ENCODE results near the gene SET.

The SET gene

DNA sequence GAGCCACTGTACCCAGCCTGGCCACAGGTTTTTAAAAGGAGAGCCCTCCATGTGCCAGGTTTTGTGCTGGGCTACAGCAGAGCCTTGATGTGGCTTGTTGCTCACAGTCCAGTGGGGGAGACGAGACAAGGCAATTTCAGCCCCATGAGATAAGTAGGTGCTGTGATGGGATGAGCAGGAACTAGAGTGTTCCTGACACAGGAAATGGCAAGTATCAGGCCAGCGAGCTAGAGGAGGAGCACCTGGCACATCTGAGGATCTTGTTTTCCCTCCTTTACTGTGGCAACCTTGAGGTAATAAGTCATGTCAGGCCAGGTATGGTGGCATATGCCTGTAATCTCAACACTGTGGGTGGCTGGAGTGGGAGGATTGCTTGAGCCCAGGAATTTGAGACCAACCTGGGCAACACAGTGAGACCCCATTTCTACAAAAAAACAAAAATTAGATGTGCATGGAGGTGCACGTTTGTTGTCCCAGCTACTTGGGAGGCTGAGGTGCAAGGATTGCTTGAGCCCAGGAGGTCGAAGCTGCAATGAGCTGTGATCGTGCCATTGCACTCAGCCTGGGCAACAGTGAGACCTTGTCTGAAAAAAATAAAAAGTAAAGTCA, 38.7 kb downstream of the SET start:
- Histone ChIP-seq H2BK15ac (replicated peaks; ENCODE audit: low read depth) (no peak overlapping the region), H3K27ac (ENCODE audit: low read depth, low read length) (no peak overlapping the region), H3K79me1 (ENCODE audit: low read length) (peaks cover 2% of the 10 kb centered on the region)

DNA sequence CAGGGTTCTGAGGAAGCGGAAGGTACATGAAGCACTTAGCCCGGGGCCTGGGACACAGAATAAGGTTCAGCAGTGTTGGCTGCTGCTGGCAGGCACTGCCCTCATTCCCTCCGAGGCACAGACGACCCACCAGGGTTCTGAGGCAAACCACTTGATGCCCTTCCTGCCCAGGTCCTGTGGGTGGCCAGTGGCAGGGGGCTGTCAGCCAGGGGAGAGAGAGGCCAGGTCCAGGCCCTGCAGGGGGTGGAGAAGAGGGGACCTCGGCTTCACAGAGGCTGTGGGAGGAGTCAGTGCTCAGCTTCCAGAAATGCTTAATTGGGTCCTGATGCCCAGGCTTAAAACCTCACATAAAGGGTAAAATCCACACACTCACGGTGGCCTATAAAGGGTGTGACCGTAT, 39.3 kb downstream of the SET start:
- Histone ChIP-seq H3K4me3 (ENCODE audit: low read length) (no peak overlapping the region), H2BK15ac (replicated peaks; ENCODE audit: low read depth) (no peak overlapping the region), H4K5ac (ENCODE audit: low read length) (no peak overlapping the region), H3K79me2 (ENCODE audit: control insufficient read depth, insufficient read depth, low read length) (no peaks in the 10 kb centered on the region), H2BK120ac (ENCODE audit: low read depth, low read length) (no peak overlapping the region), H4K8ac (ENCODE audit: low read depth, low read length) (no peak overlapping the region), H3K18ac (ENCODE audit: low read length) (no peak overlapping the region), H3K27ac (ENCODE audit: low read depth, low read length) (no peak overlapping the region), H3K36me3 (ENCODE audit: control insufficient read depth, insufficient read depth, low read length) (no peaks in the 10 kb centered on the region), H3K9ac (ENCODE audit: low read length) (no peak overlapping the region), H3K23ac (ENCODE audit: low read length) (no peak overlapping the region), H2BK5ac (ENCODE audit: low read length) (no peak overlapping the region), H3K56ac (ENCODE audit: low read length) (no peak overlapping the region), H3K79me1 (ENCODE audit: low read length) (peaks cover 2% of the 10 kb centered on the region), H3K4me1 (ENCODE audit: control insufficient read depth, low read depth, low read length) (peaks cover 2% of the 10 kb centered on the region), H3K4me2 (ENCODE audit: low read length) (no peak overlapping the region), H3K4ac (ENCODE audit: low read depth, low read length) (no peak overlapping the region), H2AK5ac (ENCODE audit: low read length) (no peak overlapping the region), H3K27me3 (ENCODE audit: insufficient read depth, low read length, poor library complexity) (no peaks in the 10 kb centered on the region)
- no peak for DNase-seq
- no CpG with 5 or more reads among the region's 7 CpGs for WGBS (ENCODE audit: extremely low coverage, insufficient coverage, low lambda C conversion rate)

More for the DNA sequence above, 38.7 kb downstream of the SET start:
- WGBS (ENCODE audit: extremely low coverage, insufficient coverage, low lambda C conversion rate): no CpG with 5 or more reads among the region's 5 CpGs
- H3K79me2 ChIP-seq (ENCODE audit: control insufficient read depth, insufficient read depth, low read length): no peaks in the 10 kb centered on the region
- H3K18ac ChIP-seq (ENCODE audit: low read length): no peak overlapping the region
- no peak overlapping the region for H3K4ac ChIP-seq (ENCODE audit: low read depth, low read length)
- no peaks in the 10 kb centered on the region for H3K27me3 ChIP-seq (ENCODE audit: insufficient read depth, low read length, poor library complexity)
- no peak overlapping the region for H2BK120ac ChIP-seq (ENCODE audit: low read depth, low read length)
- no peak overlapping the region for H3K4me3 ChIP-seq (ENCODE audit: low read length)
- DNase-seq: peak; percentile 33
- H4K8ac ChIP-seq (ENCODE audit: low read depth, low read length): no peak overlapping the region
- H3K9ac ChIP-seq (ENCODE audit: low read length): no peak overlapping the region
- H3K23ac ChIP-seq (ENCODE audit: low read length): no peak overlapping the region
- no peak overlapping the region for H4K5ac ChIP-seq (ENCODE audit: low read length)
- H3K4me2 ChIP-seq (ENCODE audit: low read length): no peak overlapping the region
- H3K36me3 ChIP-seq (ENCODE audit: control insufficient read depth, insufficient read depth, low read length): no peaks in the 10 kb centered on the region
- H2AK5ac ChIP-seq (ENCODE audit: low read length): no peak overlapping the region
- H3K56ac ChIP-seq (ENCODE audit: low read length): no peak overlapping the region
- peaks cover 5% of the 10 kb centered on the region for H3K4me1 ChIP-seq (ENCODE audit: control insufficient read depth, low read depth, low read length)
- H2BK5ac ChIP-seq (ENCODE audit: low read length): no peak overlapping the region

DNA sequence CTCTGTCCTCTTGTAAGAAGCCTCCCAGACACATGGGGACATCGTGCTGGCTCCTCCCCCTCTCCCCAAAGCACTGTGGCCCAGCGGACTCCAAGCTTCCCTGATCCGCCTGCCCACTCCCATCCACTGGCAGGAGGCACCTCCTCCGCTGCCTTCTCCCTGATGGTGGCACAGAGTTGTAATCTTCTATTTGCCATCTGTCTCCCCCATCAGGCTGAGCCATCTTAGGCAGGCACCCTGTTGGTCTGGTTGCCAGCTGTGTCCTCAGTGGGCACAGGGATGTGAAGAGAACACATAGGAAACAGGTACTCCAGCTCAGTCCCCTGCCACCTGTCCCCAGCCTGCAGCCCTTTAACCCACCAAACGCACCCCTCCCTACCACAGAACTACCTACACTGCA, 40.3 kb downstream of the SET start:
- Histone ChIP-seq H3K4me2 (ENCODE audit: low read length) (no peak overlapping the region), H2BK120ac (ENCODE audit: low read depth, low read length) (no peak overlapping the region), H3K56ac (ENCODE audit: low read length) (no peak overlapping the region), H3K4me1 (ENCODE audit: control insufficient read depth, low read depth, low read length) (peaks cover 2% of the 10 kb centered on the region), H3K79me2 (ENCODE audit: control insufficient read depth, insufficient read depth, low read length) (no peaks in the 10 kb centered on the region), H3K4me3 (ENCODE audit: low read length) (no peak overlapping the region), H4K8ac (ENCODE audit: low read depth, low read length) (no peak overlapping the region), H2BK15ac (replicated peaks; ENCODE audit: low read depth) (no peak overlapping the region), H3K27ac (ENCODE audit: low read depth, low read length) (no peak overlapping the region), H2AK5ac (ENCODE audit: low read length) (no peak overlapping the region), H3K23ac (ENCODE audit: low read length) (no peak overlapping the region), H3K18ac (ENCODE audit: low read length) (no peak overlapping the region), H3K79me1 (ENCODE audit: low read length) (no peaks in the 10 kb centered on the region), H4K5ac (ENCODE audit: low read length) (no peak overlapping the region), H3K4ac (ENCODE audit: low read depth, low read length) (no peak overlapping the region), H3K36me3 (ENCODE audit: control insufficient read depth, insufficient read depth, low read length) (no peaks in the 10 kb centered on the region), H3K9ac (ENCODE audit: low read length) (no peak overlapping the region), H2BK5ac (ENCODE audit: low read length) (no peak overlapping the region), H3K27me3 (ENCODE audit: insufficient read depth, low read length, poor library complexity) (no peaks in the 10 kb centered on the region)
- no CpG with 5 or more reads among the region's 5 CpGs for WGBS (ENCODE audit: extremely low coverage, insufficient coverage, low lambda C conversion rate)
- DNase-seq: no peak

DNA sequence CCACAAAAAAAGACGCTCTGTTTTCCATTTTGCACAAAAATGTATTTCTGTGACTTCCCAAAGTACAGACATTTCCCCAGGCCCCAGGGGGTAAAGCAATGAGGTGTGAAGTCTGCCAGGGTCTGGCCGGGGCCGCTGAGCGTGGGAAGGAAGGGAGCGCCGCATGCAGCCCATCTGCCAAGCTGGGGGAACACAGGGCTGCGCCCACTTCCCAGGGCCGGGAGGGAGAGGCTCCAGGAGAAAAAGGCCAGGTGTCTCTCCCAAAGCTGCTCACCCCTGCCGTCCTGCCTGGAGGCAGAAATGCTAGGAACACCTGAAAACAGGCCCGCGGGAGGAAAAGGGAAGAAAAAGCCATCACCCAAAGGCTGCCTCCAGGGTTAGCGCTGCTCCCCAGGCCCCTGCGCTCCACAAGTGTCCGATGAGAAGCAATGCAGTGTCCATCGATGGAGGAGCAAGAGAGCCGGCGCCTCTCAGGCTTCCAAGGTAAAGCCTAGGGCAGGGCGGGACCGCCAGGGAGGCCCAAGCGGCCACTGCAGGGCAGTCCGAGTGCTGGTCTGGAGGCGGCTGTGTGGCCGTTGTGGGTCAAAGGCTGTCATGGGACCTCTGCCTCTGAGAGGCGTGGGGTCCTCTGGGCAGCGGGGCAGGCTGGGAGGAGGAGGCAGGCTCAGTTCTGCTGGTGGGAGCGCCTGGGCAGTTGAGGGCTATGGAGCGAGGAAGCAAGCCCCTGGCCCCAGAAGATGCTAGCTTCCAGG, 40.9 kb downstream of the SET start:
- DNase-seq: no peak
- H2BK120ac ChIP-seq (ENCODE audit: low read depth, low read length): no peak overlapping the region
- H4K5ac ChIP-seq (ENCODE audit: low read length): no peak overlapping the region
- H3K23ac ChIP-seq (ENCODE audit: low read length): no peak overlapping the region
- no peak overlapping the region for H4K8ac ChIP-seq (ENCODE audit: low read depth, low read length)
- no peak overlapping the region for H3K18ac ChIP-seq (ENCODE audit: low read length)
- no peak overlapping the region for H3K4me2 ChIP-seq (ENCODE audit: low read length)
- no peaks in the 10 kb centered on the region for H3K79me2 ChIP-seq (ENCODE audit: control insufficient read depth, insufficient read depth, low read length)
- no peak overlapping the region for H3K4ac ChIP-seq (ENCODE audit: low read depth, low read length)
- H3K4me1 ChIP-seq (ENCODE audit: control insufficient read depth, low read depth, low read length): no peaks in the 10 kb centered on the region
- H3K4me3 ChIP-seq (ENCODE audit: low read length): no peak overlapping the region
- H3K36me3 ChIP-seq (ENCODE audit: control insufficient read depth, insufficient read depth, low read length): no peaks in the 10 kb centered on the region
- H2BK5ac ChIP-seq (ENCODE audit: low read length): no peak overlapping the region
- H2BK15ac ChIP-seq (replicated peaks; ENCODE audit: low read depth): no peak overlapping the region
- no CpG with 5 or more reads among the region's 27 CpGs for WGBS (ENCODE audit: extremely low coverage, insufficient coverage, low lambda C conversion rate)
- no peaks in the 10 kb centered on the region for H3K79me1 ChIP-seq (ENCODE audit: low read length)
- H3K9ac ChIP-seq (ENCODE audit: low read length): no peak overlapping the region
- H3K27me3 ChIP-seq (ENCODE audit: insufficient read depth, low read length, poor library complexity): no peaks in the 10 kb centered on the region
- H2AK5ac ChIP-seq (ENCODE audit: low read length): no peak overlapping the region
- H3K56ac ChIP-seq (ENCODE audit: low read length): peak overlapping the region; percentile 7
- H3K27ac ChIP-seq (ENCODE audit: low read depth, low read length): no peak overlapping the region

DNA sequence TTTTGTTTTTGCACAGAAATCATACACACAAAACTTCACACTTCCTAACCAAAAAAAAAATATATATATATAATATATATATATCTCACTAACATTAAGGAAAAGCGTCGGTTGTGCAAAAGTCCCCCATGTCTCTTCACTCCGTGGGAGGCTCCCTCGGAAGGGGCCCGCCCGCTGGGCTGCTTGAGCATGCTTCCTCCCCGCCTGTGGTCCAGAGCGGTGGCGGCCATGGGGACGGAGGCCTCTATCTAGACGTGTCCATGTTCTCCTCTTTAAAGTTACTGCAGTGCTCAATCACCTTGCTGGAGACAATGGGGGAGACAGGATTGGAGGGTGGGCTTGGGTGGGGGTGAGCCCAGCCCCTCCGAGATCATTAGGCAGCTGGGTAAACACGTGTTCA, 42.1 kb downstream of the SET start:
- Histone ChIP-seq H2BK15ac (replicated peaks; ENCODE audit: low read depth) (no peak overlapping the region), H3K79me1 (ENCODE audit: low read length) (no peaks in the 10 kb centered on the region), H4K5ac (ENCODE audit: low read length) (no peak overlapping the region), H2BK120ac (ENCODE audit: low read depth, low read length) (no peak overlapping the region), H3K4ac (ENCODE audit: low read depth, low read length) (no peak overlapping the region), H3K56ac (ENCODE audit: low read length) (no peak overlapping the region), H2AK5ac (ENCODE audit: low read length) (no peak overlapping the region), H3K4me2 (ENCODE audit: low read length) (no peak overlapping the region), H4K8ac (ENCODE audit: low read depth, low read length) (no peak overlapping the region), H3K9ac (ENCODE audit: low read length) (no peak overlapping the region), H3K36me3 (ENCODE audit: control insufficient read depth, insufficient read depth, low read length) (no peaks in the 10 kb centered on the region), H2BK5ac (ENCODE audit: low read length) (no peak overlapping the region), H3K27me3 (ENCODE audit: insufficient read depth, low read length, poor library complexity) (no peaks in the 10 kb centered on the region), H3K23ac (ENCODE audit: low read length) (no peak overlapping the region), H3K79me2 (ENCODE audit: control insufficient read depth, insufficient read depth, low read length) (no peaks in the 10 kb centered on the region), H3K4me1 (ENCODE audit: control insufficient read depth, low read depth, low read length) (no peaks in the 10 kb centered on the region), H3K4me3 (ENCODE audit: low read length) (no peak overlapping the region), H3K18ac (ENCODE audit: low read length) (no peak overlapping the region), H3K27ac (ENCODE audit: low read depth, low read length) (no peak overlapping the region)
- no peak for DNase-seq
- no CpG with 5 or more reads among the region's 13 CpGs for whole genome bisulfite sequencing (ENCODE audit: extremely low coverage, insufficient coverage, low lambda C conversion rate)

Measured in mesendoderm (in vitro differentiated cells).